ENCODE measurements around the gene CCT5.
"Not testable (repeated sequence)": the region's sequence is repeated elsewhere in the genome, so short reads cannot be mapped to it uniquely, and the experiment has no call there.

The CCT5 gene

GRCh38 chr5:10261065-10261464, 11.0 kb downstream of the CCT5 start:
- Histone ChIP-seq H3K9me3 (ENCODE audit: control insufficient read depth, low read length) (no peaks in the 10 kb centered on the region), H3K4me3 (ENCODE audit: insufficient read depth, low read depth, low read length) (no peak overlapping the region), H3K27ac (ENCODE audit: insufficient read depth, low read depth, low read length, poor library complexity, severe bottlenecking) (no peak overlapping the region), H3K27me3 (ENCODE audit: control insufficient read depth, insufficient read depth, low read length, poor library complexity, severe bottlenecking) (no peaks in the 10 kb centered on the region), H3K4me1 (ENCODE audit: control insufficient read depth, insufficient read depth, low read length) (no peaks in the 10 kb centered on the region), H3K36me3 (ENCODE audit: control insufficient read depth, insufficient read depth, low read length) (peaks cover 79% of the 10 kb centered on the region)
- WGBS, 2 experiments = 85 to 86% methylated on average over 9 of the region's 9 CpGs

GRCh38 chr5:10262121-10262774, 12.2 kb downstream of the CCT5 start:
- H3K27me3 ChIP-seq (ENCODE audit: control insufficient read depth, insufficient read depth, low read length, poor library complexity, severe bottlenecking) = no peaks in the 10 kb centered on the region
- WGBS, 2 experiments = 87% methylated on average over 18 of the region's 18 CpGs

GRCh38 chr5:10262995-10263394, 12.9 kb downstream of the CCT5 start:
- H3K4me1 ChIP-seq (ENCODE audit: control insufficient read depth, insufficient read depth, low read length) = no peaks in the 10 kb centered on the region
- no peaks in the 10 kb centered on the region for H3K9me3 ChIP-seq (ENCODE audit: control insufficient read depth, low read length)
- H3K27me3 ChIP-seq (ENCODE audit: control insufficient read depth, insufficient read depth, low read length, poor library complexity, severe bottlenecking) = no peaks in the 10 kb centered on the region
- 94 to 95% methylated on average over 11 of the region's 11 CpGs for WGBS, 2 experiments
- peaks cover 64% of the 10 kb centered on the region for H3K36me3 ChIP-seq (ENCODE audit: control insufficient read depth, insufficient read depth, low read length)
- H3K4me3 ChIP-seq (ENCODE audit: insufficient read depth, low read depth, low read length) = no peak overlapping the region
- no peak overlapping the region for H3K27ac ChIP-seq (ENCODE audit: insufficient read depth, low read depth, low read length, poor library complexity, severe bottlenecking)

More at GRCh38 chr5:10262121-10262774, 12.2 kb downstream of the CCT5 start:
- Histone ChIP-seq H3K4me1 (ENCODE audit: control insufficient read depth, insufficient read depth, low read length) (no peaks in the 10 kb centered on the region), H3K36me3 (ENCODE audit: control insufficient read depth, insufficient read depth, low read length) (peaks cover 72% of the 10 kb centered on the region), H3K27ac (ENCODE audit: insufficient read depth, low read depth, low read length, poor library complexity, severe bottlenecking) (no peak overlapping the region), H3K4me3 (ENCODE audit: insufficient read depth, low read depth, low read length) (no peak overlapping the region), H3K9me3 (ENCODE audit: control insufficient read depth, low read length) (no peaks in the 10 kb centered on the region)

GRCh38 chr5:10264604-10265003, 14.5 kb downstream of the CCT5 start:
- Histone ChIP-seq H3K27me3 (ENCODE audit: control insufficient read depth, insufficient read depth, low read length, poor library complexity, severe bottlenecking) (no peaks in the 10 kb centered on the region), H3K9me3 (ENCODE audit: control insufficient read depth, low read length) (no peaks in the 10 kb centered on the region), H3K27ac (ENCODE audit: insufficient read depth, low read depth, low read length, poor library complexity, severe bottlenecking) (no peak overlapping the region), H3K4me1 (ENCODE audit: control insufficient read depth, insufficient read depth, low read length) (no peaks in the 10 kb centered on the region), H3K4me3 (ENCODE audit: insufficient read depth, low read depth, low read length) (no peak overlapping the region), H3K36me3 (ENCODE audit: control insufficient read depth, insufficient read depth, low read length) (peaks cover 48% of the 10 kb centered on the region)
- WGBS, 2 experiments = 94 to 100% methylated on average over 1 to 3 of the region's 3 CpGs

- Histone ChIP-seq H3K4me1 (ENCODE audit: control insufficient read depth, insufficient read depth, low read length) (no peaks in the 10 kb centered on the region), H3K4me3 (ENCODE audit: insufficient read depth, low read depth, low read length) (no peak overlapping the region), H3K27me3 (ENCODE audit: control insufficient read depth, insufficient read depth, low read length, poor library complexity, severe bottlenecking) (no peaks in the 10 kb centered on the region), H3K36me3 (ENCODE audit: control insufficient read depth, insufficient read depth, low read length) (peaks cover 39% of the 10 kb centered on the region), H3K9me3 (ENCODE audit: control insufficient read depth, low read length) (no peaks in the 10 kb centered on the region), H3K27ac (ENCODE audit: insufficient read depth, low read depth, low read length, poor library complexity, severe bottlenecking) (no peak overlapping the region)
- WGBS, 2 experiments = 62 to 64% methylated on average over 6 of the region's 6 CpGs
These were observed 15.4 kb downstream of the CCT5 start for GRCh38 chr5:10265245-10266109.

GRCh38 chr5:10266137-10266536, 16.1 kb downstream of the CCT5 start:
- Histone ChIP-seq H3K36me3 (ENCODE audit: control insufficient read depth, insufficient read depth, low read length) (peaks cover 33% of the 10 kb centered on the region), H3K27me3 (ENCODE audit: control insufficient read depth, insufficient read depth, low read length, poor library complexity, severe bottlenecking) (no peaks in the 10 kb centered on the region), H3K27ac (ENCODE audit: insufficient read depth, low read depth, low read length, poor library complexity, severe bottlenecking) (no peak overlapping the region), H3K9me3 (ENCODE audit: control insufficient read depth, low read length) (no peaks in the 10 kb centered on the region), H3K4me3 (ENCODE audit: insufficient read depth, low read depth, low read length) (no peak overlapping the region), H3K4me1 (ENCODE audit: control insufficient read depth, insufficient read depth, low read length) (no peaks in the 10 kb centered on the region)
- 91 to 96% methylated on average over 3 to 4 of the region's 4 CpGs for WGBS, 2 experiments

GRCh38 chr5:10266839-10267238, 16.8 kb downstream of the CCT5 start:
- H3K9me3 ChIP-seq (ENCODE audit: control insufficient read depth, low read length) = no peaks in the 10 kb centered on the region
- no peak overlapping the region for H3K4me3 ChIP-seq (ENCODE audit: insufficient read depth, low read depth, low read length)
- no peaks in the 10 kb centered on the region for H3K4me1 ChIP-seq (ENCODE audit: control insufficient read depth, insufficient read depth, low read length)
- 92 to 93% methylated on average over 4 of the region's 4 CpGs for WGBS, 2 experiments
- no peak overlapping the region for H3K27ac ChIP-seq (ENCODE audit: insufficient read depth, low read depth, low read length, poor library complexity, severe bottlenecking)
- no peaks in the 10 kb centered on the region for H3K27me3 ChIP-seq (ENCODE audit: control insufficient read depth, insufficient read depth, low read length, poor library complexity, severe bottlenecking)
- peaks cover 27% of the 10 kb centered on the region for H3K36me3 ChIP-seq (ENCODE audit: control insufficient read depth, insufficient read depth, low read length)

- H3K9me3 ChIP-seq (ENCODE audit: control insufficient read depth, low read length) = no peaks in the 10 kb centered on the region
- no peak overlapping the region for H3K4me3 ChIP-seq (ENCODE audit: insufficient read depth, low read depth, low read length)
- WGBS, 2 experiments = 90 to 93% methylated on average over 10 of the region's 10 CpGs
- no peaks in the 10 kb centered on the region for H3K27me3 ChIP-seq (ENCODE audit: control insufficient read depth, insufficient read depth, low read length, poor library complexity, severe bottlenecking)
- H3K4me1 ChIP-seq (ENCODE audit: control insufficient read depth, insufficient read depth, low read length) = no peaks in the 10 kb centered on the region
- H3K27ac ChIP-seq (ENCODE audit: insufficient read depth, low read depth, low read length, poor library complexity, severe bottlenecking) = no peak overlapping the region
- peaks cover 24% of the 10 kb centered on the region for H3K36me3 ChIP-seq (ENCODE audit: control insufficient read depth, insufficient read depth, low read length)
These were observed 18.0 kb downstream of the CCT5 start for GRCh38 chr5:10268100-10268499.

GRCh38 chr5:10272053-10272874, 22.2 kb downstream of the CCT5 start:
- H3K4me3 ChIP-seq (ENCODE audit: insufficient read depth, low read depth, low read length) = no peak overlapping the region
- H3K36me3 ChIP-seq (ENCODE audit: control insufficient read depth, insufficient read depth, low read length) = no peaks in the 10 kb centered on the region
- 81 to 82% methylated on average over 9 of the region's 9 CpGs for WGBS, 2 experiments

GRCh38 chr5:10272875-10273209, 22.8 kb downstream of the CCT5 start:
- H3K4me1 ChIP-seq (ENCODE audit: control insufficient read depth, insufficient read depth, low read length); H3K36me3 ChIP-seq (ENCODE audit: control insufficient read depth, insufficient read depth, low read length); H3K27me3 ChIP-seq (ENCODE audit: control insufficient read depth, insufficient read depth, low read length, poor library complexity, severe bottlenecking); H3K4me3 ChIP-seq (ENCODE audit: insufficient read depth, low read depth, low read length); H3K27ac ChIP-seq (ENCODE audit: insufficient read depth, low read depth, low read length, poor library complexity, severe bottlenecking); H3K9me3 ChIP-seq (ENCODE audit: control insufficient read depth, low read length): not testable (repeated sequence)
- WGBS, 2 experiments = 84 to 90% methylated on average over 5 to 6 of the region's 6 CpGs

More at GRCh38 chr5:10272053-10272874, 22.2 kb downstream of the CCT5 start:
- Histone ChIP-seq H3K9me3 (ENCODE audit: control insufficient read depth, low read length) (no peaks in the 10 kb centered on the region), H3K27ac (ENCODE audit: insufficient read depth, low read depth, low read length, poor library complexity, severe bottlenecking) (no peak overlapping the region), H3K27me3 (ENCODE audit: control insufficient read depth, insufficient read depth, low read length, poor library complexity, severe bottlenecking) (no peaks in the 10 kb centered on the region), H3K4me1 (ENCODE audit: control insufficient read depth, insufficient read depth, low read length) (peaks cover 4% of the 10 kb centered on the region)

All from ectodermal cell (in vitro differentiated cells).